GM12878 (cell line): ENCODE results near the gene PTPRM.

ENCODE experiments used
- CBX5 ChIP-seq: sonication (generic); IDR thresholded peaks from 2 replicates; pipeline ENCODE4 v1.6.1; 2016; ENCODE audit warnings: low read depth, moderate library complexity, mild to moderate bottlenecking, inconsistent platforms
- HDAC2 ChIP-seq: fragments of 200-600 bp; sonication (generic); IDR thresholded peaks from 2 replicates; pipeline ENCODE4 v1.6.1; 2017
- JUNB ChIP-seq: IDR thresholded peaks from 2 replicates; pipeline ENCODE4 v1.6.1; 2016; ENCODE audit warnings: antibody characterized with exemption, mild to moderate bottlenecking

GRCh38 chr18:8307960-8308359 is 740.8 kb downstream of the PTPRM start:
- no peak for TF ChIP-seq HDAC2
- no peak for TF ChIP-seq JUNB
- no peak for TF ChIP-seq CBX5
